Measurements from ENCODE around the gene R3HDM2.
"Not testable (repeated sequence)": the region's sequence is repeated elsewhere in the genome, so short reads cannot be mapped to it uniquely, and the experiment has no call there.

R3HDM2 gene

GRCh38 chr12:57434517-57435223 lies 3.8 kb upstream of the R3HDM2 start, which contains the start of gene INHBC:
Gene INHBC (plus strand): TSS chr12:57434784. CDS start chr12:57434887, 103 bp downstream.
- Histone ChIP-seq H3K27ac (no peak within 1 kb of the TSS), H3K4me3 (no peak within 1 kb of the TSS)

GRCh38 chr12:57433370-57433769 lies 2.5 kb upstream of the R3HDM2 start:
- Histone ChIP-seq H3K27ac (no peak overlapping the region), H3K4me3 (no peak overlapping the region)

- H3K4me3 ChIP-seq: peak overlapping the region in 5 of 7 experiments; percentile 53 to 76 (median 70)
- H3K27ac ChIP-seq: peak overlapping the region in 19 of 21 experiments; percentile 81 to 99 (median 95)
These were observed 878 bp upstream of the R3HDM2 start for GRCh38 chr12:57431654-57432188.

DNA sequence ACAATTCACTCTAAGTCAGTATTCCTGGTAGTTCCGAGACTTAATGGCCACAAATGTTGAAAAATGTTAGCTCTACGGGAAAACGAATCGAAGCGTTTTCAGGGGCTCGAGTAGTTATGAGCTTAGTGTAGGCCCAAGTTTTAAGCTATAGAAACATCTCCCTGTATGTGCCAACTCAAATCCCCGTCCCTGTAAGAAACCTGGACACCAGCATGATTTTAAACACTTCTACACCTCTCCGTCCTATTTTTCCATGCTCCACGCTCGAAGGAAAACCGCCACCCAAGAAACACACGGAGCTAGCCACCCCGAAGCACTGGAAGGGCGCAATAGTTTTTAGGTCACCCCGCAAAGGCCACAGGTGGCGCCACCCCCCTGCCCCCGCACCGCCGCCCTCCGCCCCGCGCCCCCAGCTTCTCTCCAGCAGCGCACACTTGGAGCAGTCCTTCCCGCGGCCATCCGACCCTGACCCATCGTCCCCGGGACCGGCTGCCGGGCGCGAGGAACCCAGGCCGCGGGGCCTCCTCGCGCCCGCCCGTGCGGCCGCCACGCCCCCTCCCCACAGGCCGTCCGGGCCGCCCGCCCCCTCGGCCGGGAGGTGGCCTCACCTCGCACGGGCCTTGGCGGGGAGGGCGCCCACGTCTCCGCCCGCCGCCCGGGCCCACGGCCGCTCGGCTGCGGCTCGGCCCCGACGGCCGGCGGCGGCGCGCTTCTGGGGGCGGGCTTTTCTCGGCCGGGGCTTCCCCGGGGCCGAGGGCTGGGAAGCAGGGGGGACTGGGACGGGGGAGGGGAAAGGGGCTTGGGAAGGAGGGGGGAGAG lies 522 bp downstream of the R3HDM2 start:
- Histone ChIP-seq H3K27ac (peak overlapping the region; percentile 78 to 99 (median 95)), H3K4me3 (peak overlapping the region; percentile 53 to 80 (median 71))

DNA sequence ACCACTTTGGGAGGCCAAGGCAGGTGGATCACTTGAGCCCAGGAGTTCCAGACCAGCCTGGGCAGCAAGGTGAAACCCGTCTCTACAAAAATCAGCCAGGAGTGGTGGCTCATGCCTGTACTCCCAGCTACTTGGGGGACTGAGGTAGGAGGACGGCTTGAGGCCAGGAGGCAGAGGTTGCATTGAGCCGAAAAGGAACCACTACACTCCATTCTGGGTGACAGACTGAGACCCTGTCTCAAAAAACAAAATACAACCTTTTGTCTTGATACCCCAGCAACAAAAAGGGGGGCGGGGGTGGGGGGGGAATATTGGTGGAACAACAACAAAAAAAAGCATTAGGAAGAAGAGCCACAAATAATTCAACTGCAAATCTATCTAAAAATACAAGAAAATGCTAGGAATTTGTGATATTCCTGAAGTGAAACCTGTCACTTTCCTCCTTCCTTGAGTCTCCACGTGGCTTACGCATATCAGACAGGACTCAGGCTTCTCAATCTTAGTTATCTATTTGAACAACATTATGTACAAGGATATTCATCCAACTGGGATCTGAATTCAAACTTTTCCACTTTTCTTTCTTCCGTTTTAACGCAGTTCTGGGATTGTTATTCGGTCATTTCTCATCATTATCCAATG lies 1.3 kb downstream of the R3HDM2 start:
- peak overlapping the region; percentile 53 to 80 (median 71) for H3K4me3 ChIP-seq
- H3K27ac ChIP-seq: peak overlapping the region; percentile 78 to 99 (median 95)

GRCh38 chr12:57428965-57429364 lies 1.9 kb downstream of the R3HDM2 start:
- Histone ChIP-seq H3K27ac (peak overlapping the region in 9 of 21 experiments; percentile 91 to 99 (median 96)), H3K4me3 (peak overlapping the region in 1 of 7 experiments; percentile 80)

GRCh38 chr12:57426948-57427347 lies 3.9 kb downstream of the R3HDM2 start:
- not testable (repeated sequence) for H3K4me3 ChIP-seq, H3K27ac ChIP-seq

- Histone ChIP-seq H3K4me3 (no peak overlapping the region), H3K27ac (no peak overlapping the region)
These were observed 10.4 kb downstream of the R3HDM2 start for GRCh38 chr12:57420482-57420881.

GRCh38 chr12:57419495-57419894 lies 11.3 kb downstream of the R3HDM2 start:
- Histone ChIP-seq H3K27ac (no peak overlapping the region), H3K4me3 (no peak overlapping the region)

GRCh38 chr12:57418255-57418654 lies 12.6 kb downstream of the R3HDM2 start:
- Histone ChIP-seq H3K27ac (no peak overlapping the region), H3K4me3 (no peak overlapping the region)

GRCh38 chr12:57416039-57416996 lies 14.5 kb downstream of the R3HDM2 start:
- H3K4me3 ChIP-seq: no peak overlapping the region
- H3K27ac ChIP-seq: no peak overlapping the region

DNA sequence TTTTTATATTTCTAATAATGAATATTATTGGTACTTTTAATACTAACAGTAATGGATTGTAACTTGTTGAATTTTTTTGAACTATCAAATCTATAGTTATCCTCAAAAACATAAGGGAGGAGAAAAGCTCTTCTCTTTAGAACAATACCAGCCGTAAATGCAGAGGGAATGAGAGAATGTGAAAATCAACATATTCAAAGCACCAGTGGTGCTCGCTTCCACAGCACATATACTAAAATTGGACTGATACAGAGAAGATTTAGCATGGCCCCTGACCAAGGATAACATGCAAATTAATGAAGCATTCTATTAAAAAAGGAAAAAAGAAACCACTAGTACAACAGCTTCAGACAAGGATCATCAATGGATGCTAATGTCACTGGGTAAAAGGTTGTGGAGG lies 15.8 kb downstream of the R3HDM2 start:
- Histone ChIP-seq H3K27ac (no peak overlapping the region), H3K4me3 (no peak overlapping the region)

GRCh38 chr12:57414160-57414559 lies 16.7 kb downstream of the R3HDM2 start:
- not testable (repeated sequence) for H3K27ac ChIP-seq

GRCh38 chr12:57410534-57410933 lies 20.3 kb downstream of the R3HDM2 start:
- Histone ChIP-seq H3K4me3 (no peak overlapping the region), H3K27ac (no peak overlapping the region)

More at GRCh38 chr12:57414160-57414559, 16.7 kb downstream of the R3HDM2 start:
- not testable (repeated sequence) for H3K4me3 ChIP-seq

- Histone ChIP-seq H3K4me3 (no peak overlapping the region), H3K27ac (no peak overlapping the region)
These were observed 25.7 kb downstream of the R3HDM2 start for GRCh38 chr12:57404966-57405640.

DNA sequence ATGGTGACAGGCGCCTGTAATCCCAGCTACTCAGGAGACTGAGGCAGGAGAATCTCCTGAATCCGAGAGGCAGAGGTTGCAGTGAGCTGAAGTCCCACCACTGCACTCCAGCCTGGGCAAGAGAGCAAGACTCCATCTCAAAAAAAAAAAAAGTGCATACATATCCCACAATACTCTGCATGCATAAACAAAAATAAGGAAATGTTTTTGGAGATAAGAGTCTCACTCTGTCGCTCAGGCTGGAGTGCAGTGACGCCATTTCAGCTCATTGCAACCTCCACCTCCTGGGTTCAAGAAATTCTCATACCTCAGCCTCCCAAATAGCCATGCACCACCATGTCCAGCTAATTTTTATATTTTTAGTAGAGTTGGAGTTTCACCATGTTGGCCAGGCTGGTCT lies 28.7 kb downstream of the R3HDM2 start:
- H3K27ac ChIP-seq, H3K4me3 ChIP-seq: not testable (repeated sequence)

- Histone ChIP-seq H3K4me3 (no peak overlapping the region), H3K27ac (no peak overlapping the region)
These were observed 29.7 kb downstream of the R3HDM2 start for GRCh38 chr12:57401165-57401564.

DNA sequence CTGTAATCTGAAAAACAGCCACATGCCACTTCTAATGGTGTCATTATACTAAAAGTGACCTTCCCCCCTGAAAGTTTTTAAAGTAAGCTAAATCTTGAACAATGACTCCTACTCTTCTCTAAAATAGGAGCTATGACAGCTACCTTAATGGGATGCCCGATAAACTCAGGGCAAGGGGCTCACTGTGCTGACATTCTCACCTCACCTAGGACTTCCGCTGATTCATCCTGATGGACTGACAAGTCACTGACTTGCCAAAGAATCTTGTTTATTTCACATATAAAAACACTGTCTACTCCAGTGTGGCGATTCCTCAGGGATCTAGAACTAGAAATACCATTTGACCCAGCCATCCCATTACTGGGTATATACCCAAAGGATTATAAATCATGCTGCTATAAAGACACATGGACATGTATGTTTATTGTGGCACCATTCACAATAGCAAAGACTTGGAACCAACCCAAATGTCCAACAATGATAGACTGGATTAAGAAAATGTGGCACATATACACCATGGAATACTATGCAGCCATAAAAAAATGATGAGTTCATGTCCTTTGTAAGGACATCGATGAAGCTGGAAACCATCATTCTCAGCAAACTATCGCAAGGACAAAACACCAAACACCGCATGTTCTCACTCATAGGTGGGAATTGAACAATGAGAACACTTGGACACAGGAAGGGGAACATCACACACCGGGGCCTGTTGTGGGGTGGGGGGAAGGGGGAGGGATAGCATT lies 31.0 kb downstream of the R3HDM2 start:
- not testable (repeated sequence) for H3K4me3 ChIP-seq, H3K27ac ChIP-seq
